Colonic mucosa (tissue), 4 donors: ENCODE measurements around the gene RAX. TPM values are rescaled to one million over a fixed set of nuclear protein-coding genes. Genes with fewer than 3 reads are reported as not detected.

Experiments used
- DNase-seq: peaks from one replicate; pipeline ENCODE4 v3.0.0-alpha.2; 2020
- H3K27ac ChIP-seq: fragments of 200-600 bp; one replicate; pipeline ENCODE4 v1.8.0; 2021
- H3K27me3 ChIP-seq: fragments of 200-600 bp; one replicate; pipeline ENCODE4 v1.8.0; 2021
- H3K36me3 ChIP-seq: fragments of 200-600 bp; one replicate; pipeline ENCODE4 v1.8.0; 2021
- H3K4me1 ChIP-seq: fragments of 200-600 bp; one replicate; pipeline ENCODE4 v1.8.0; 2021; ENCODE audit warnings: mild to moderate bottlenecking
- H3K4me3 ChIP-seq: fragments of 200-600 bp; one replicate; pipeline ENCODE4 v1.8.0; 2021
- H3K9ac ChIP-seq, 2 donors: one replicate each; pipeline ENCODE4 v1.7.0; 2013; ENCODE audit warnings: control low read depth in 2 of 2, low read depth in 2 of 2, low read length in 2 of 2
- H3K9me3 ChIP-seq: fragments of 200-600 bp; one replicate; pipeline ENCODE4 v1.8.0; 2021
- CTCF ChIP-seq: fragments of 200-600 bp; IDR thresholded peaks from one replicate; pipeline ENCODE4 v1.8.0; 2022; ENCODE audit warnings: antibody characterized with exemption, mild to moderate bottlenecking
- intact Hi-C: fragments of 100-400 bp; cut with DNase I; formaldehyde crosslinking; loops from one replicate; pipeline ENCODE4 v1.14.1; 2022
- total RNA-seq, 2 donors: library from RNA; stranded (reverse); fragmentation: NEBNext Ultra II Directional in 1 of 2; extraction: Animal tissue kit (Norgen Biotek cat#: 25700) in 1 of 2; gene quantifications; one replicate each; pipeline ENCODE4 v1.2.1, GENCODE V29; 2021
- donor health status: healthy.
- donor health status: DM: no; HTN: no; CAD: no.
- donor health status: DM: no; HTN: no; CAD: no.

RAX gene
- total RNA-seq, 2 donors from 2014 or later: not detected

- intact Hi-C loops: no loop called here
- no peak overlapping the region for H3K9ac ChIP-seq
- peaks cover 99% of the 10 kb centered on the region for H3K27me3 ChIP-seq
- no peak overlapping the region for H3K4me3 ChIP-seq
- no peaks in the 10 kb centered on the region for H3K36me3 ChIP-seq
- no peaks in the 10 kb centered on the region for H3K9me3 ChIP-seq
- no peak for TF ChIP-seq CTCF
- H3K27ac ChIP-seq: no peak overlapping the region
- H3K4me1 ChIP-seq: no peaks in the 10 kb centered on the region
- no peak for DNase-seq
Observed at GRCh38 chr18:59269563-59270119, 3.6 kb downstream of the RAX start.

DNA sequence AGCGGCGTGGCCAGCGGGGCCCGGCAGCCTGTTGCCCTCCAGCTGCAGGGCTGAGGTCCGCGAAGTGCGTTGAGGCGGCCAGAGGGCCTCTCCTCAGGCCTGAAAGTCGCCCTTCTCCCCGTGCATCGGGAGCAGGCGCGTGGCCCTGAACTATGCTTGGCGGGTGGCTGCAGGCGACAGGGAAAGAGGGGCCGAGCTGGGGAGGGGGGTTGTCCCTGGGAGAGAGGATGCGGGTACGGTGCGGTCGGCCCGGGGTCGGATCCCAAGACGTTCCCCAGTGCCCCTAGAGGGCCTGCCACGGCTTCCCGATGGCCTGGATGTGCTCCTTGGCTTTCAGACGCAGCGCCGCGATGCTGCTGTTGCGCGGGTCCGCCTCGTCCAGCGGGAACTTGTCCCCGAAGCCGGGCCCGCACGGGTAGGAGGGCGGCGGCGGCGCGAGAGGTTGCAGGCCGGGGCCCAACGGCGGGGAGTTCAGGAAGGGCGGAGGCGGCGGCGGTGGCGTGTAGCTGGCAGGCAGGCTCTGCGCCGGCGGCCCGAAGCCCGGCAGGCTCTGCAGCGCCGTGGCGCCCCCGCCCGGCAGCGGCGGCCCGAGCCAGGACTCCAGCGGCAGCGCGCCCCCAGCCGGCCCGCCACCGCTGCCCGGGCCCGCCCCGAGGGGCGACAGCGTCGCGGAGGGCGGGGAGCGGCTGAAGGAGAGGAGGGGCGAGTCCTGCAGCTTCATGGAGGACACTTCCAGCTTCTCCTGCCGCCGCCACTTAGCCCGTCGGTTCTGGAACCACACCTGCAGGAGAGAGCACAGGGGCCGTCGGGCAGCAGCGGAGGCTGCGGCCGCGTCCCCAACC lies 4.3 kb downstream of the RAX start:
- intact Hi-C loops: no loop called here
- TF ChIP-seq CTCF: no peak
- Histone ChIP-seq H3K36me3 (no peaks in the 10 kb centered on the region), H3K9ac (no peak overlapping the region), H3K27me3 (peaks cover 99% of the 10 kb centered on the region), H3K4me3 (no peak overlapping the region), H3K9me3 (no peaks in the 10 kb centered on the region), H3K4me1 (no peaks in the 10 kb centered on the region), H3K27ac (no peak overlapping the region)
- DNase-seq: no peak

GRCh38 chr18:59268127-59268720 lies 5.0 kb downstream of the RAX start:
- no peak overlapping the region for H3K4me3 ChIP-seq
- no peak for TF ChIP-seq CTCF

GRCh38 chr18:59267503-59268126 lies 5.6 kb downstream of the RAX start:
- Histone ChIP-seq H3K9ac (no peak overlapping the region), H3K36me3 (no peaks in the 10 kb centered on the region), H3K27ac (no peak overlapping the region), H3K4me3 (no peak overlapping the region), H3K4me1 (no peaks in the 10 kb centered on the region), H3K27me3 (peaks cover 95% of the 10 kb centered on the region), H3K9me3 (no peaks in the 10 kb centered on the region)
- intact Hi-C loops: no loop called here
- no peak for DNase-seq
- TF ChIP-seq CTCF: no peak

More at GRCh38 chr18:59268127-59268720, 5.0 kb downstream of the RAX start:
- H3K9me3 ChIP-seq: no peaks in the 10 kb centered on the region
- no peak overlapping the region for H3K9ac ChIP-seq
- intact Hi-C loops: no loop called here
- no peaks in the 10 kb centered on the region for H3K36me3 ChIP-seq
- no peaks in the 10 kb centered on the region for H3K4me1 ChIP-seq
- H3K27me3 ChIP-seq: peaks cover 99% of the 10 kb centered on the region
- DNase-seq: no peak
- H3K27ac ChIP-seq: no peak overlapping the region

DNA sequence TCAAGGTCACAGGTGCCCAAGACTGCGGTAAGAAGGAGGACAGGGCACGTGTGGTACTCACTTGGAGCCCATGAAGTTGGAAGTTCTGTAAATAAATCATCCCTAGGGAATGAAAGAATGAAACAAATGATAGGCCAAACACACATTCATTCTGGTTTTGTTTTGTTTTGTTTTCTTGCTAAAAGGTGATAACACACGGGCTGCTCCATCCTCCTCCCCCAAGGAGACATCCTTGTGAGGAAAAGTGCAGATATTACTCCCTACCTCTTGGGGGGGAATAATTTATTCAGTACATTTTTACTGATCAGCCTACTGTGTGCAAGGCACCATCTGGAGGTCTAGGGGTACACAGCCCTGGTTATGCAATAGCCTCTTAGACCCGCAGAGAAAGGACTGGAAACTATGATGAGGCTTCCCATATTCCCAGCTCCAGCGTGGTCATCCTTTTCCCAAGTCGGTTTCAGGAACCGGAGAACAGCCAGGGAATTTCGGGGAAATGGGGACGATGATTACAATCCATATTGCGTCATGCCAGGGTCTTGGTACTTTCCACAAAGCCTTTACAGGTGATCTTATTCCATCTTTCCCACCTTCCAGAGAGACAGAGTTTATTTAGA lies 6.3 kb downstream of the RAX start:
- H3K4me3 ChIP-seq: no peak overlapping the region
- no peaks in the 10 kb centered on the region for H3K36me3 ChIP-seq
- no peak overlapping the region for H3K9ac ChIP-seq
- DNase-seq: no peak
- no peaks in the 10 kb centered on the region for H3K9me3 ChIP-seq
- H3K27me3 ChIP-seq: peaks cover 88% of the 10 kb centered on the region
- TF ChIP-seq CTCF: no peak
- no peak overlapping the region for H3K27ac ChIP-seq
- H3K4me1 ChIP-seq: no peaks in the 10 kb centered on the region
- intact Hi-C loops: no loop called here
